ENCODE data around the gene DHRS11. TPM values are rescaled to one million over a fixed set of nuclear protein-coding genes. Genes with fewer than 3 reads are reported as not detected.

DHRS11 gene
- total and polyA plus RNA-seq, 2 of the 8 experiments (the other 6 are each of a cell fraction or from before 2014, with no cell fraction given) = 29.5 to 63.3 TPM

DNA sequence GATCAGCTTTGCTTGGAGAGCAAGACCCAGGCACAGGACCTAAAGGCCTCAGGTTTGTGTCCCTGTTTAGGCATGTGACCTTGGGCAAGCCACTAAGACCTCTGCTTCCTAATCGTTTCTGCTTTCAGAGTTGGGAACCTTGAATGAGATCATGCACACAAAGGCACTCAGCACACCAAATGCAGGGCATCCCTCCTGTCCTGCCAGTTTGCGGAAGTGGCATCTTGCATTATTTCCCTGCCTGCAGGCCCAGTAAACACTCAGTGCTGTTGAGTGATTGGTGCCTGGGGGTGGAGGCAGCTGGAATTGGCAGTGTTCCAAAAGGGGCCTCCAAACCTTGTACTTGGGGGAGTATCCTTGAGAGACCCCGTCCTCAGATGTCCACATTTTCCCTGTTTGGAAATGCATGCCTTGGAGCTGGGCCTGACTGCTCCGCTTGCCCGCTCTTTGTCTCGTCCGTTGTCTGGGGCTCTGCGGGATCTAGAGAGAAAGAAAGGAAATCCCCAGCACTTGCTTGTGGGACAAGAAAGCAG is 38.4 kb downstream of the DHRS11 start (continued):
- TF ChIP-seq, protein P1, sequence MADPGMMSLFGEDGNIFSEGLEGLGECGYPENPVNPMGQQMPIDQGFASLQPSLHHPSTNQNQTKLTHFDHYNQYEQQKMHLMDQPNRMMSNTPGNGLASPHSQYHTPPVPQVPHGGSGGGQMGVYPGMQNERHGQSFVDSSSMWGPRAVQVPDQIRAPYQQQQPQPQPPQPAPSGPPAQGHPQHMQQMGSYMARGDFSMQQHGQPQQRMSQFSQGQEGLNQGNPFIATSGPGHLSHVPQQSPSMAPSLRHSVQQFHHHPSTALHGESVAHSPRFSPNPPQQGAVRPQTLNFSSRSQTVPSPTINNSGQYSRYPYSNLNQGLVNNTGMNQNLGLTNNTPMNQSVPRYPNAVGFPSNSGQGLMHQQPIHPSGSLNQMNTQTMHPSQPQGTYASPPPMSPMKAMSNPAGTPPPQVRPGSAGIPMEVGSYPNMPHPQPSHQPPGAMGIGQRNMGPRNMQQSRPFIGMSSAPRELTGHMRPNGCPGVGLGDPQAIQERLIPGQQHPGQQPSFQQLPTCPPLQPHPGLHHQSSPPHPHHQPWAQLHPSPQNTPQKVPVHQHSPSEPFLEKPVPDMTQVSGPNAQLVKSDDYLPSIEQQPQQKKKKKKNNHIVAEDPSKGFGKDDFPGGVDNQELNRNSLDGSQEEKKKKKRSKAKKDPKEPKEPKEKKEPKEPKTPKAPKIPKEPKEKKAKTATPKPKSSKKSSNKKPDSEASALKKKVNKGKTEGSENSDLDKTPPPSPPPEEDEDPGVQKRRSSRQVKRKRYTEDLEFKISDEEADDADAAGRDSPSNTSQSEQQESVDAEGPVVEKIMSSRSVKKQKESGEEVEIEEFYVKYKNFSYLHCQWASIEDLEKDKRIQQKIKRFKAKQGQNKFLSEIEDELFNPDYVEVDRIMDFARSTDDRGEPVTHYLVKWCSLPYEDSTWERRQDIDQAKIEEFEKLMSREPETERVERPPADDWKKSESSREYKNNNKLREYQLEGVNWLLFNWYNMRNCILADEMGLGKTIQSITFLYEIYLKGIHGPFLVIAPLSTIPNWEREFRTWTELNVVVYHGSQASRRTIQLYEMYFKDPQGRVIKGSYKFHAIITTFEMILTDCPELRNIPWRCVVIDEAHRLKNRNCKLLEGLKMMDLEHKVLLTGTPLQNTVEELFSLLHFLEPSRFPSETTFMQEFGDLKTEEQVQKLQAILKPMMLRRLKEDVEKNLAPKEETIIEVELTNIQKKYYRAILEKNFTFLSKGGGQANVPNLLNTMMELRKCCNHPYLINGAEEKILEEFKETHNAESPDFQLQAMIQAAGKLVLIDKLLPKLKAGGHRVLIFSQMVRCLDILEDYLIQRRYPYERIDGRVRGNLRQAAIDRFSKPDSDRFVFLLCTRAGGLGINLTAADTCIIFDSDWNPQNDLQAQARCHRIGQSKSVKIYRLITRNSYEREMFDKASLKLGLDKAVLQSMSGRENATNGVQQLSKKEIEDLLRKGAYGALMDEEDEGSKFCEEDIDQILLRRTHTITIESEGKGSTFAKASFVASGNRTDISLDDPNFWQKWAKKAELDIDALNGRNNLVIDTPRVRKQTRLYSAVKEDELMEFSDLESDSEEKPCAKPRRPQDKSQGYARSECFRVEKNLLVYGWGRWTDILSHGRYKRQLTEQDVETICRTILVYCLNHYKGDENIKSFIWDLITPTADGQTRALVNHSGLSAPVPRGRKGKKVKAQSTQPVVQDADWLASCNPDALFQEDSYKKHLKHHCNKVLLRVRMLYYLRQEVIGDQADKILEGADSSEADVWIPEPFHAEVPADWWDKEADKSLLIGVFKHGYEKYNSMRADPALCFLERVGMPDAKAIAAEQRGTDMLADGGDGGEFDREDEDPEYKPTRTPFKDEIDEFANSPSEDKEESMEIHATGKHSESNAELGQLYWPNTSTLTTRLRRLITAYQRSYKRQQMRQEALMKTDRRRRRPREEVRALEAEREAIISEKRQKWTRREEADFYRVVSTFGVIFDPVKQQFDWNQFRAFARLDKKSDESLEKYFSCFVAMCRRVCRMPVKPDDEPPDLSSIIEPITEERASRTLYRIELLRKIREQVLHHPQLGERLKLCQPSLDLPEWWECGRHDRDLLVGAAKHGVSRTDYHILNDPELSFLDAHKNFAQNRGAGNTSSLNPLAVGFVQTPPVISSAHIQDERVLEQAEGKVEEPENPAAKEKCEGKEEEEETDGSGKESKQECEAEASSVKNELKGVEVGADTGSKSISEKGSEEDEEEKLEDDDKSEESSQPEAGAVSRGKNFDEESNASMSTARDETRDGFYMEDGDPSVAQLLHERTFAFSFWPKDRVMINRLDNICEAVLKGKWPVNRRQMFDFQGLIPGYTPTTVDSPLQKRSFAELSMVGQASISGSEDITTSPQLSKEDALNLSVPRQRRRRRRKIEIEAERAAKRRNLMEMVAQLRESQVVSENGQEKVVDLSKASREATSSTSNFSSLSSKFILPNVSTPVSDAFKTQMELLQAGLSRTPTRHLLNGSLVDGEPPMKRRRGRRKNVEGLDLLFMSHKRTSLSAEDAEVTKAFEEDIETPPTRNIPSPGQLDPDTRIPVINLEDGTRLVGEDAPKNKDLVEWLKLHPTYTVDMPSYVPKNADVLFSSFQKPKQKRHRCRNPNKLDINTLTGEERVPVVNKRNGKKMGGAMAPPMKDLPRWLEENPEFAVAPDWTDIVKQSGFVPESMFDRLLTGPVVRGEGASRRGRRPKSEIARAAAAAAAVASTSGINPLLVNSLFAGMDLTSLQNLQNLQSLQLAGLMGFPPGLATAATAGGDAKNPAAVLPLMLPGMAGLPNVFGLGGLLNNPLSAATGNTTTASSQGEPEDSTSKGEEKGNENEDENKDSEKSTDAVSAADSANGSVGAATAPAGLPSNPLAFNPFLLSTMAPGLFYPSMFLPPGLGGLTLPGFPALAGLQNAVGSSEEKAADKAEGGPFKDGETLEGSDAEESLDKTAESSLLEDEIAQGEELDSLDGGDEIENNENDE (IDR thresholded peaks at IDR 0.05; ENCODE audit: insufficient replicate concordance, low read length) = no peak
- TF ChIP-seq EZH2 (IDR thresholded peaks at IDR 0.05; ENCODE audit: low read depth, low read length, severe bottlenecking) (no peak), KDM5A (IDR thresholded peaks at IDR 0.05; ENCODE audit: low read length) (no peak), ASH2L (IDR thresholded peaks at IDR 0.05; ENCODE audit: low read length) (no peak), EP300 (IDR thresholded peaks at IDR 0.05; ENCODE audit: borderline replicate concordance in 1 of 2, low read depth in 2 of 2, low read length in 2 of 2) (no peak), EGR1 (IDR thresholded peaks at IDR 0.05; ENCODE audit: borderline replicate concordance, low read depth, low read length) (no peak), SIRT6 (IDR thresholded peaks at IDR 0.05; ENCODE audit: low read length) (no peak), SAP30 (IDR thresholded peaks at IDR 0.05; ENCODE audit: insufficient read depth, insufficient replicate concordance, low read length) (no peak), CREB1 (IDR thresholded peaks at IDR 0.05) (no peak)
- TF ChIP-seq, protein P2, sequence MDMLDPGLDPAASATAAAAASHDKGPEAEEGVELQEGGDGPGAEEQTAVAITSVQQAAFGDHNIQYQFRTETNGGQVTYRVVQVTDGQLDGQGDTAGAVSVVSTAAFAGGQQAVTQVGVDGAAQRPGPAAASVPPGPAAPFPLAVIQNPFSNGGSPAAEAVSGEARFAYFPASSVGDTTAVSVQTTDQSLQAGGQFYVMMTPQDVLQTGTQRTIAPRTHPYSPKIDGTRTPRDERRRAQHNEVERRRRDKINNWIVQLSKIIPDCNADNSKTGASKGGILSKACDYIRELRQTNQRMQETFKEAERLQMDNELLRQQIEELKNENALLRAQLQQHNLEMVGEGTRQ (IDR thresholded peaks at IDR 0.05; ENCODE audit: low read length) = no peak
